ENCODE results near the gene AASDHPPT.
"Not testable (repeated sequence)": the region's sequence is repeated elsewhere in the genome, so short reads cannot be mapped to it uniquely, and the experiment has no call there.

AASDHPPT gene, protein sequence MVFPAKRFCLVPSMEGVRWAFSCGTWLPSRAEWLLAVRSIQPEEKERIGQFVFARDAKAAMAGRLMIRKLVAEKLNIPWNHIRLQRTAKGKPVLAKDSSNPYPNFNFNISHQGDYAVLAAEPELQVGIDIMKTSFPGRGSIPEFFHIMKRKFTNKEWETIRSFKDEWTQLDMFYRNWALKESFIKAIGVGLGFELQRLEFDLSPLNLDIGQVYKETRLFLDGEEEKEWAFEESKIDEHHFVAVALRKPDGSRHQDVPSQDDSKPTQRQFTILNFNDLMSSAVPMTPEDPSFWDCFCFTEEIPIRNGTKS

DNA sequence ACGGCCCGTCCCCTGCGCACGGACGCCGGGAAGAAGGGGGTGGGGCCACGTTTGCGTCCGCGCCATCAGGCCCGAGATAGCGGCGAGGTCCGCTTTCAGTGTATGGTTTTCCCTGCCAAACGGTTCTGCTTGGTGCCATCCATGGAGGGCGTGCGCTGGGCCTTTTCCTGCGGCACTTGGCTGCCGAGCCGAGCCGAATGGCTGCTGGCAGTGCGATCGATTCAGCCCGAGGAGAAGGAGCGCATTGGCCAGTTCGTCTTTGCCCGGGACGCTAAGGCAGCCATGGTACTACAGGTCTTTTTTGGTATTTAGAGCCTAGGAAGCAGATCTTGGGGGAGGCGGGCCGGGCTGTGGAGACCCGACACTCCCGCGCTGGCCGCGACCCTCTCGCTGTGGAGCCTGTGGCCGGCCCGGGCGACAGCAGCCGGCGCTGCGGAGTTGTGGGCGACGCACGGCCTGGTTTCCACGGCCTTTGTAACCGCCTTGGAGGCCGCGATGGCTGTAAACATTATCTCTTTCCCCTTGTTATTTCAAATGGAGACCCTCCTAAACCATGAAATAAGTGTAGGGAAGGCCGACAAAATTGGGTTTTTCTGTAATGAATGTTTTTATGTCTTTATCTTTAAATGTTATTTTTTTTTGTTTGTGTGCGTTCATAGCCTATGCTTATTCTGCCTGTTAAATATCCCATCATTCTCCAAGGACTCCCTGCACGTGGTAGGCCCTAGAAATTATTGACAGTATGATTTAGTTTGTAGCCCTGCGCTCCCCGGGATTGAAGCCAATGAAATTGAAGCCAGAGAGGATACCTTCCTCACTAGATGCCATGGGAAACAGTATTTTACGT is at the start of gene AASDHPPT:
TSS of gene AASDHPPT (plus strand) at position 54 of the 847 bp plus-strand sequence. CDS start at position 103, 49 bp downstream.
- DNase-seq (ENCODE audit: low spot score), result peak; percentile 50

DNA sequence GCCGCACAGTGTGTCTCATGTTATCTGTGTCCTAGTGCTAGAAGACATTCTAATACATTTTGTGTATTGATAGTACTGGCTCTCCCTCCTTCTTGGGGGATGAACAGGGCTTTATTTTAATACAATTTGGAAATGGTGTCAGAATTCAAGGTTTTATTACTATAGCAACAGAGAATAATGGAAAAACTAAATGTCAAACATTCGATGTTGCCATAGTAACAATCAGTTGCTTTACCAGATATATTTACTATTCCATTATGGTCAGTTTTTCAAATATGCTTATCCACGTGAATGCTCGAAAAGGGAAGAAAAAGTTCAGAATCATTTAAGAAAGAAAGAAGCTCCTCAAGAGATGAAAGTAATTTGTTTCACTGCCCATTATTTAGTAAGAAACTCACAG is 46.9 kb upstream of the AASDHPPT start:
- no peak for DNase-seq (ENCODE audit: low spot score)

DNA sequence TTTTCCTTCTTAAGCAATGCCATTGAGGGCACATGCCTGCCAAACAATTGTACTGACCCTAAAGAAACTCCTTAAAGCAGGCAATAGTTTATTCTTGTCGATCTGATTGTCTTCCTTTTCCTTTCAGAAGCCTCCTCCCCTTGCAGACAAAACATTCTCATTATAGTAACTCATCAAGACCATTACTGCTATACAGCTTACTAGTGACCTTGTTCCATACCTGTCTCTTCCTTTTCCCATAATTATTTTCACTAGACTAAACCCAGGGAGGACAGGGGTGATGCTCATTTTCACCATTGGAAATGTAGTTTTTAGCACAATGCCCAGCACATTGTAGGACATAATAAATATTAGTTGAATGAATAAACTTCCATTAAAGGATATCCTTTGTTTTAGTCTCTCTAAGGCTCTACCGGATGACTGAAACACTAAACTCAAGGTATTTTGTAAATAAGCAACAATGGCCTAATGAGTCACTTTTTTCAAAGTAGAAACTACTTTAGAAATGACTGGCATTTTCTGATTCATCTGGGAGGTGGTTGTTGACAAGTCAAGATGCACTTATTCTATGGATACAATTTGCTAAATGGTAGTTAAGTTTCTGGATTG is 46.2 kb upstream of the AASDHPPT start:
- DNase-seq (ENCODE audit: low spot score), result no peak

DNA sequence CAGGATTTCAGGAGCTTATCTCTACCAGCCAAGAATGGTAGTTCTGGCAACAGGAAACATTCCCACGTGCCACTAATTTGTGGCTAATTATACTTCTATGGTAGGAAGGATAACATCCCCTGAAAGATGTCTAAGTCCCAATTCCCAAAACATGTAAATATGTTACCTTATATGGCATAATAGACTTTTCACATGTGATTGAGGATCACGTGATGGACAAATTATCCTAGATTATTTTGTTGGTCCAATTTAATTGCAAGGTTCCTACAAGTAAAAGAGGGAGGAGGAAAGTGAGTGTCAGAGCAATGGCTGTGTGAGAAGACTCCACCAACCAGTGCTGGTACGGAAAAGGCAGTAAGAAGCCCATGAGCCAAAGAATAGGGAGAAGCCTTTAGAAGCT is 45.5 kb upstream of the AASDHPPT start:
- DNase-seq (ENCODE audit: low spot score), result no peak

DNA sequence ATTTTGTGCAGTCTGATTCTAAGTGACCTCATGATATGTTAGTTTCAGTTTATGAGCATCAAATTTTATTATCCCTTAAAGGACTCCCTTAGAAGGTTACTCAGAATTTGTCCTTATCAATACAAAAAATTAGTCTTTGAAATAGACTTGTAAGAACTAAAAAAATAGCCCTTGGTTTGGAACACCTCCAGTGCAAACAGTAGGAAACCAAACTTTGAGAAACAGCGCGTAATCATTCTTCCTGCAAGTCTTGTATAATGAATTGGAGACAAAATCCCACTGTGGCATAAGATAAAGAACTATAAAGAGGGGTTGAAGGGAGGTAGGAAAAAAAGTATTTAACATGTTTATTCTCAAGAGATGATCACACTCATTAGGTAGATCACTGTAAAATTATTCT is 44.6 kb upstream of the AASDHPPT start:
- DNase-seq (ENCODE audit: low spot score), result no peak

DNA sequence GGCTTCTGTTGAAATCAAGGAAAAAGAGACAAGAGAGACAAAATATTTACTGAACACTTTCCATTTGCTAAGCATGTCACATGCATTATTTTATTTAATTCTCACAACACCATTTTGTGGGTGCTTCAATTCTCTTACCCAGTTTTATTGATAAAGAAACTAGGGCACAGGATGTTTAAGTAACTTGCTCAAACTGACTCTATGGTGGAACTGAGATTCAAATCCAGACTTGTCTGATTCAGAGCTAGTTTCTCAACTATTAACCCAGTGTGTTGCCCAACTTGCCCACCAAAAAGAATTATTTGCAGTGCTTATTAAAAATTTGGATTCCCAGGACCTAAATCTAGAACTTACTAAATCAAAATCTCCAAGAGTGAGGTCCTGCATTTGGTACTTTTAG is 33.9 kb upstream of the AASDHPPT start:
- no peak for DNase-seq (ENCODE audit: low spot score)

DNA sequence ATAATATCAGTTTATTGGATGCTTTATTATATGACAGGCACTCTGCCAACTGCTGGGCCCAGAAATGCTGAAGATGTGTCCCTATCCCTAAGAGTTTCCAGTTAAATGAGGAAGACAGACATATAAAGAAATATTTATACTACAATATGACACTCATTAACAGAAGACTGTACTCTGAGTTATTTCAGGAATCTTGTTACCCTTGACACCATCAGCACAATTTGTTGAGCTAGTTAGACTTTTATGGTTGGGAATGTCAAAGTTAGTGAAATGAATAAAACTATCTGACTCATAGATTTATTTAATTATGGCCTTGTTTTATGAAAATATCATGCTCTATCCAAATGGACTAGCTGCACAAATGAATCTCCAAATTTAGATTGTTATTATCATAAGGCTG is 29.8 kb upstream of the AASDHPPT start:
- no peak for DNase-seq (ENCODE audit: low spot score)

DNA sequence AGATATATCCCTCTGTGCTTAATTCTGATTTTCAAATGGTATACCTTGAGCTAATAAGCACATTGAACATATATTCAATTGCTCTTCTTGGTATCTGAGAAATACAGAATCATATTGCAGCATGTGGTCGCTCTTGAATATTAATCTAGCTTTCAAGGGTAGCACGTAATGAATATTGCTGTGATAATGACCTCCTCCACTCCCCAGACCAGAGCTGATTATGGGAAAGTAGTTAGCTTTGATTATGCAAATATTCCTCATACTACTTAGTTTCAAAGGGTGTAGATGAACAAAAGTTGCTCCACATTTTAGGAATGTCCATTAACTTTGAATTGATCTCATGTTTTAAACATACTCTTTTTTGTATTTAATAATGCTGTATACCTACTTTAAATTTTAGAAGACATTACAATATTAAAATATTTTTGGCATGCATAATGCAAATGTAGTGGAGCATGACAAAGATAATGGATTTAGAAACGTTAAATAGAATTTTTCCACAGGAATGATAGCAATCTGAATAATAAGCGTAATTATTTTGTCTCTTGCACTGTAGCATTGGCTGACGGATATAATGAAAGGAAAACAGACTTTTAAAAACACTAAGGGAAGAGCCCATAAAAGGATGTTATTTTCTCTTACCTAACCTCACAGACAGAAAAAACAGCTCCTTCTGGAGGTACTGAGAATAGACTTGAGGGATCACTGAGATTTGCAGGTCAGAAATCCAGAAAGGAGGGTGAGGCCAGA is 27.6 kb upstream of the AASDHPPT start:
- DNase-seq (ENCODE audit: low spot score), result no peak

DNA sequence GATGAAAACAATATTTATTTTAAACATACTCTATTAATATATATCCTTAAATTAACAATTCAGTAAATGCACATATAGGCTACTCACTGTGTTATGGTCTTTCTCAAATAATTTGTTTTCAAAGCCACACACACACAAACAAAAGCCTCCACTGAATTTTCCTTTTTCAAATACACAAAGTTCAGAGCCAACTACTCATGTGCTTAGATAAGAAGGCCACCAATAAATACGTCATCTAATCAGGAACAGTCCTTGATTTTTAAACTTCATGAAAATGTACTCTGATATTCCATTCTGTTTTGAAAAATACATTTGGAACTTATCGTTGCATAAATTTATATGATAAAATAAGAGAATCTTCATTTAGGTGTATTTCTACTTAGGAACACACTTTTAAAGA is 26.4 kb upstream of the AASDHPPT start:
- DNase-seq (ENCODE audit: low spot score), result no peak

DNA sequence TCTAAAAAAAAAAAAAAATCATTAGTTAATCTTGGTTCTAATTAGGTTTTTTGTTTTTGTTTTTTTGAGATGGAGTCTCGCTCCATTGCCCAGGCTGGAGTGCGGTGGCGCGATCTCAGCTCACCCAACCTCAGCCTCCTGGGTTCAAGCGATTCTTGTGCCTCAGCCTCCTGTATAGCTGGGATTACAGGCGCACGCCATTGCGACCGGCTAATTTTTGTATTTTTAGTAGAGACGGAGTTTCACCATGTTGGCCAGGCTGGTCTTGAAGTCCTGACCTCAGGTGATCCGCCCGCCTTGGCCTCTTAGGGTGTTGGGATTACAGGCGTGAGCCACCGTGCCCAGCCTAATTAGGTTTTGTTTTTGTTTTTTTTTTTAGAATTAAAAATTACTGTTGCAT is 19.1 kb upstream of the AASDHPPT start:
- DNase-seq (ENCODE audit: low spot score), result not testable (repeated sequence)

DNA sequence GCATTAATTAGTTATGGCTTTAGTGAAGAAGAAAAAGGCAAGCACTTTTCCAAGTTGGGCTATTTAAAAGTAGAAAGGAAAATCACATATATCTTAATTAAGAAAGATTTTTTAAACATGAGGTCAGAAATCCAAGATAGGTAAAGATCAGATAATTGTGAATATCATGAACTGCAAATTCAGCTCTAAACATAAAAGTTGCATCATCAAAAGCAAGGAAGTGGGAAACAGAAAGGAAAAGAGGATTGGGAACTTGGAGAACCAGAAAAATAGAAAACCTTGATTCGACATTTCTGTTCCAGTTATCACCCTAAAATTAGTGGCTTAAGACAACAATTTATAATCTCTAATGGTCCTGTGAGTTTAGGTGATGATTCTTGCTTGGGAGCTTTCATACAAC is 17.8 kb upstream of the AASDHPPT start:
- DNase-seq (ENCODE audit: low spot score), result no peak

DNA sequence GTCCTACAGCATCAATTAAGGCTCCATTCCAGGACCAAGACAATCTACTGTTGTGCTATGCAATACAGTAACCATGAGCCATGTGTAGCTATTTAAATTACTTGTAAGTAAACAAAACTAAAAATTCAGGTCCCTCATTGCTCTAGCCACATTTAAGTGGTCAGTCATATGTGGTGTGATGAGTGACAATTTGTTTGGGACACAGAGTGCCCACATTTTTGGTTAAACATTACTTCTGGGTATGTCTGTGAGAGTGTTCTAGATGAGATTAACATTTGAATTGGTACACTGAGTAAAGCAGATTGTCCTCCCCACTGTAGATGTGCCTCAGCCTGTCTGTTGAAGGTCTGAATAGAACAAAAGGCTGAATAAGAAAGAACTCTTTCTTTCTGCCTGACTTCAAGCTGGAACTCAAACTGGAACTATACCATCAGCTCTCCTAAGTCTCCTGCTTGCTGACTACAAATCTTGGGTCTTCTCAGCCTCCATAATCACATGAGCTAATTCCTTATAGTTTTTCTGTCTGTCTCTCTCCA is 16.1 kb upstream of the AASDHPPT start:
- DNase-seq (ENCODE audit: low spot score), result no peak

DNA sequence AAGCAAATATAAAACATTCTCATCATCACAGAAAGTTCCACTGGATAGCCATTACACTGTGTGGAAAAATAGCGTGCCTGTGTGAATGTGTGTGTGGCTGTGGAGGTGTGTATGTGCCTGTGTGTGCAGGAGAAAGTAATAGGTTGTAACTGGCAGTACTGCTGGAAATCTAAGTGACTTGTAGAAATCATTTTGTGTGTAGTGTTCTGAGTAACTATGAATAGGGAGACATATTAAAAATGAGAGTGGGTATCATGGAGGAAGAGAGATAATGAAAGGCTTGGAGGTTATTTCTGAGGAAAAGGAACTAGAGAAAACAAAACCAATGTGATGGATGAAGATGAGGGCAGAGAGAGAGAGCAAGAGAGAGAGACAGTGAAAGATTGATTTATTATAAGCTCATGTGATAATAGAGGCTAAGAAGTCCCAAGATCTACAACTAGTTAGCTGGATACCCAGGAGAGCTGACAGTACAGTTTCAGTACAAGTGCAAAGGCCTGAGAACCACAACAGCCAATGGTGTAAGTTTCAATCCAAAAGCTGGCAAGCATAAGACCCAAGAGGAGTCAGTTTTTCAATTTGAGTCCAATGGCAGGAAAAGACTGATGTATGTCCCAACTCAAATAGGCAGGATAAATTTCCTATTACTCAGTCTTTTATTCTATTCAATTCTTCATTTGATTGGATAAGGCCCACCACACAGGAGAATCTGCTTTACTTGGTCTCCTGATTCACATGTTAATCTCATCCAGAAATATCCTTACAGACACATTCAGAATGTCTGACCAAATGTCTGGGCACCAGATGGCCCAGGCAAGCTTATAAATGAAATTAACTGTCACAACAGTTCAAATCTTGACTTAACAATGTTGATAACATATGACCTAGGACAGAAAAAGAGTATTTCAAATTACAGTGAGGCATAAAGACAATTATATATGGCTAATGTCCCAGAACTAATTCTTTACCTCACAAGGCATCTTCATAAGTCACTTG is 15.2 kb upstream of the AASDHPPT start:
- no peak for DNase-seq (ENCODE audit: low spot score)

DNA sequence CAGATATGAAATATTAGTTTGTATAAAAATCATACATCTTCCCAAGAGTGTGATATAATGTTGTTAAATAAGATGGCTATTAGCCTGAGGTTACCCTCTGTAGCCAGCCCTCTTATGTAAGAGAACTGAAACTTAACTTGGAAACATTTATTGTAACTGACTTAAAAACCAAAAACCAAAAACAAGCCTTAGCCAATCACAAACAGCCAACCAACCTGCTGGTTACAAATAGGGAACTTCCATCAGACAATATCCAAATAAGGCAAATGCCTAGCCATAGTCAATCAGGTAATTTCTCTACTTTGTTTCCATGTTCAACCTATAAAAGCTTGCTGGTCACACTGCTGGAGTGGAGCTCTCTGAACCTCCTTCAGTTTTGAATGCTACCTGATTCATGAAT is 14.5 kb upstream of the AASDHPPT start:
- DNase-seq (ENCODE audit: low spot score), result no peak

DNA sequence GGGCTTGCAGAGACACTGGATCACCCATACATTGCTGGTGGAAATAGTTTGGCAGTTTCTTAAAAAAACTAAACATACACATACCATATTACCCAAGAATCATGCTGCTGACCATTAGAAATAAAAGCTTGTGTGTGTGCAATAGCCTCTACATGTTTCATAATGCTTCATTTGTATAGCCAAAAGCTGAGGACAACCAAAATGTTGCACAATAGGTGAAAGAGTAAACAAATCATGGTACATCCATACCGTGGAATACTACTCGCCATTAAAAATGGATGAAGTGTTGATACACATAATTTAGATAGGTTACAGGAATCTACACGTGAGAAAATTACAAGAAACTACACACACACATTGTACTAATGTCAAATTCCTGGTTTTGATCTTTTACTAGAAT is 6.9 kb upstream of the AASDHPPT start:
- no peak for DNase-seq (ENCODE audit: low spot score)

DNA sequence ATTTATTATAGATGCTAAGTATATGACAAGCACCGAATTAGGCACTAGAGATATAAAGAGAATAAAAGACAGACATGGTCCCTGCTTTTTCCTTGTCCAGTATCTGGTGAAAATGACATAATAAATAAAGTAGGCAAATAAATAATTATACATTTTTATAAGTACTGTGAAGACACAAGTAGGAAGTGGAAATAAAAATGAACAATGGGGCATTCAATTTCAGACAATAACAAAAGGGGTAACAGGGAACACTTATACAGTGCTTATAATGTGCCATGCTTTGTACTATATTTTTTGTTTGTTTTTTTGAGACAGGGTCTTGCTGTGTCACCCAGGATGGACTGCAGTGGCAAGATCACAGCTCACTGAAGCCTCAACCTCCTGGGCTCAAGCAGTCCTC is 4.7 kb upstream of the AASDHPPT start:
- no peak for DNase-seq (ENCODE audit: low spot score)

DNA sequence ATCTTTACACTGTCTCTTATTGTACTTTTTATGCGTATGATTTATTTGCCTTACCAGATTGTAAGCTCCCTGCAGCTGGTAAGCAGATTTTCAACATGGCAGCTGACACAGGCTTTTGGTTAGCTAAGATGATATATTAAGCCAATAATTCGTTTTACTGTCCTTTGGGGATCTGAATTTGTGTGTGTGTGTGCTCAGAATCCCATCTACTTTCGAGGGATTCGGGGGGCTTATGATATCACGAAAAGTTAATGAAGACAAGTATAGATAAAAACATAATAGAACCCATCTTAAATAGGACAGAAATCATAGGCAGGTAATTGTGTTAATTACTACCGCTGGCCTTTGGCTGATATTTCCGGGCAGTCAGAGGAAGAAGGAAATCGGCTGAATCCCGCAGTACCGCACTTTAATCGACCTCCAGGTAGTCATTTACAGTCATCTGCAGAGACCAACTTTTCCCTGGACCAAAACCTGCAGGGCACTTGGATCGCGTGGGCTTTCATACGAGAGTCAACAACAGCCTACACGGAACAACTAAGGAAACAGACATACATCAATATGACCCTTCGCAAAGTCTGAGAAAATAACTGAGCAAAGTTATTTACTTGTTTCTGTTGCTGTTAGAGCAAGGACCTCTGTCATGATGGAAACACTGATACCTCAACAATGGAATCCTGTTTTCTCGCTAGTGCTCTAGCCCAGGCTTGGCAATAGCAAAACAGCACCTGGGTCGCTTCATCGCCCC is 1.1 kb upstream of the AASDHPPT start:
- DNase-seq (ENCODE audit: low spot score), result no peak

DNA sequence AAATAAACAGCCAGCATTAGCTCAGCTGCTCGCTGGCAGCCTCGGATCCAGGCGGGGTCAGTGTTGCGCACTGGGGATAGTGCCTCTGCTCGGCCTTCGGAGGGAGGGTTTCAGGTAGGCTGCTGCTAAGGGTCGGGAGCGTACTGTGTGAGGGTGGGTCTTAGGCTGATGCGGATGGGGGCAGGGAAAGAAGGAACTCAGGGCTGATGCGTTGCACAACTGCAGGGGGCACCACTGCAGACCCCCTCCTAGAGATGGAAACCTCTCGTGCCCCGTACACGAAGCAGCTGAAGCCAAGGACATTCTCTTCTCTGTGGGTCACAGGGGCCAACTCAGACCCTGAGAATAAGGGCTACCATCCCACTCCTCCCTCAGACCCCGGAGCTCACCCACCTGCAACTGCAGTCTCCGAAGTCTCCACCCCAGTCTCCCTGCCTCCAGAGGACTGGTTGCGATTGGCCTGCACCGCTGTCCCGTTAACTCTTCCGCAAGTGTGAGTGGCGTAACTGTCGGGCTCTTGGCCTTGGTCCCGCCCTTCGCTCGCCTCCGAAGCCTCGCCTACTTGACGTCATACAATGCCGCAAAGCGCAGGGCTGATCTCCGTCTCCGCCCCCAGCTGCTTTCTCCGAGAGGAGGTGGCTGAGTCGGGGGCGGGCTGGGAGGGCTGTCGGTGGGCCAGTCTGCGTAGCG is 398 bp upstream of the AASDHPPT start, which contains the start of gene KBTBD3:
TSS of gene KBTBD3 (minus strand) at position 429 of the 690 bp plus-strand sequence. CDS start 18,250 bp downstream, outside the sequence.
- DNase-seq (ENCODE audit: low spot score), result peak; percentile 100

DNA sequence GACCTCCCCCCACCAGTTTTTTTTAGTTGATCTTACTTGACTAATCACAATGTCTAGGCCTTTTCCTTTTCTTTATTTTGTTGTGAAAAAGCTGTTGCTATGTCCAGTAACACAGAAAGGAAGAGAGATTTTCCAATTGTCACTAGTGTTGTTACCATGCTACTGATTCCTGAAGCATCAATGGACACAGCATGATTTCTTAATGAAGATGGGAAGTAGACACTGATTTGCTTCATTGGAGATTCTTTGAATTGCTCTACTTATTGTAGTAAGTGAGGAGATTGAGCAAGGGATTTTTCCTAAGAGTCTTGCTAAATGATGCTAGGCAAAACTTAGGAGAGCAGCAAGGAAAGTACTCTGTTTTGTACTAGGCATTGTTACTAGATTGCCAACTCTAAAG is 4.6 kb downstream of the AASDHPPT start:
- DNase-seq (ENCODE audit: low spot score), result no peak

Data from cerebellar cortex (tissue), 1 donor.